ENCODE measurements around the gene FAM25C.
"Not testable (repeated sequence)": the region's sequence is repeated elsewhere in the genome, so short reads cannot be mapped to it uniquely, and the experiment has no call there.

FAM25C gene

GRCh38 chr10:47999691-48000090, at the start of gene FAM25C:
FAM25C (minus strand) TSS chr10:47999791; CDS start chr10:47999765, 26 bp downstream.
- not testable (repeated sequence) for H3K27me3 ChIP-seq (ENCODE audit: insufficient read depth, low read length); H3K79me2 ChIP-seq (ENCODE audit: control insufficient read depth, insufficient read depth, low read length, unreplicated experiment); H3K4me1 ChIP-seq (ENCODE audit: control insufficient read depth, insufficient read depth, low read length, unreplicated experiment); H3K4me3 ChIP-seq (ENCODE audit: low read depth, low read length); H2AFZ ChIP-seq (ENCODE audit: low read length, unreplicated experiment); H3K36me3 ChIP-seq (ENCODE audit: insufficient read depth, low read length); H3K27ac ChIP-seq (ENCODE audit: low read depth, low read length)

- not testable (repeated sequence) for H3K27ac ChIP-seq (ENCODE audit: low read depth, low read length); H2AFZ ChIP-seq (ENCODE audit: low read length, unreplicated experiment); H3K4me3 ChIP-seq (ENCODE audit: low read depth, low read length); H3K4me1 ChIP-seq (ENCODE audit: control insufficient read depth, insufficient read depth, low read length, unreplicated experiment); H3K36me3 ChIP-seq (ENCODE audit: insufficient read depth, low read length); H3K79me2 ChIP-seq (ENCODE audit: control insufficient read depth, insufficient read depth, low read length, unreplicated experiment); H3K27me3 ChIP-seq (ENCODE audit: insufficient read depth, low read length)
These were observed 45.0 kb upstream of the FAM25C start for GRCh38 chr10:48044557-48044956.

- not testable (repeated sequence) for H3K36me3 ChIP-seq (ENCODE audit: insufficient read depth, low read length); H3K4me3 ChIP-seq (ENCODE audit: low read depth, low read length); H3K27me3 ChIP-seq (ENCODE audit: insufficient read depth, low read length); H2AFZ ChIP-seq (ENCODE audit: low read length, unreplicated experiment); H3K27ac ChIP-seq (ENCODE audit: low read depth, low read length); H3K4me1 ChIP-seq (ENCODE audit: control insufficient read depth, insufficient read depth, low read length, unreplicated experiment); H3K79me2 ChIP-seq (ENCODE audit: control insufficient read depth, insufficient read depth, low read length, unreplicated experiment)
These were observed 31.8 kb upstream of the FAM25C start for GRCh38 chr10:48031390-48031789.

GRCh38 chr10:48002306-48002705, 2.7 kb upstream of the FAM25C start:
- H3K4me1 ChIP-seq (ENCODE audit: control insufficient read depth, insufficient read depth, low read length, unreplicated experiment); H3K79me2 ChIP-seq (ENCODE audit: control insufficient read depth, insufficient read depth, low read length, unreplicated experiment); H3K36me3 ChIP-seq (ENCODE audit: insufficient read depth, low read length); H3K27me3 ChIP-seq (ENCODE audit: insufficient read depth, low read length); H3K4me3 ChIP-seq (ENCODE audit: low read depth, low read length); H2AFZ ChIP-seq (ENCODE audit: low read length, unreplicated experiment); H3K27ac ChIP-seq (ENCODE audit: low read depth, low read length): not testable (repeated sequence)

GRCh38 chr10:47994045-47994444, 5.5 kb downstream of the FAM25C start:
- H3K79me2 ChIP-seq (ENCODE audit: control insufficient read depth, insufficient read depth, low read length, unreplicated experiment); H3K4me1 ChIP-seq (ENCODE audit: control insufficient read depth, insufficient read depth, low read length, unreplicated experiment); H3K27me3 ChIP-seq (ENCODE audit: insufficient read depth, low read length); H3K27ac ChIP-seq (ENCODE audit: low read depth, low read length); H3K36me3 ChIP-seq (ENCODE audit: insufficient read depth, low read length); H3K4me3 ChIP-seq (ENCODE audit: low read depth, low read length); H2AFZ ChIP-seq (ENCODE audit: low read length, unreplicated experiment): not testable (repeated sequence)

- not testable (repeated sequence) for H3K79me2 ChIP-seq (ENCODE audit: control insufficient read depth, insufficient read depth, low read length, unreplicated experiment); H3K36me3 ChIP-seq (ENCODE audit: insufficient read depth, low read length); H2AFZ ChIP-seq (ENCODE audit: low read length, unreplicated experiment); H3K4me1 ChIP-seq (ENCODE audit: control insufficient read depth, insufficient read depth, low read length, unreplicated experiment); H3K4me3 ChIP-seq (ENCODE audit: low read depth, low read length); H3K27ac ChIP-seq (ENCODE audit: low read depth, low read length); H3K27me3 ChIP-seq (ENCODE audit: insufficient read depth, low read length)
These were observed 7.0 kb downstream of the FAM25C start for GRCh38 chr10:47992560-47992959.

GRCh38 chr10:47991706-47992105, 7.9 kb downstream of the FAM25C start:
- H3K79me2 ChIP-seq (ENCODE audit: control insufficient read depth, insufficient read depth, low read length, unreplicated experiment); H3K36me3 ChIP-seq (ENCODE audit: insufficient read depth, low read length); H3K27me3 ChIP-seq (ENCODE audit: insufficient read depth, low read length); H3K4me3 ChIP-seq (ENCODE audit: low read depth, low read length); H3K4me1 ChIP-seq (ENCODE audit: control insufficient read depth, insufficient read depth, low read length, unreplicated experiment); H3K27ac ChIP-seq (ENCODE audit: low read depth, low read length); H2AFZ ChIP-seq (ENCODE audit: low read length, unreplicated experiment): not testable (repeated sequence)

- H3K27ac ChIP-seq (ENCODE audit: low read depth, low read length); H3K27me3 ChIP-seq (ENCODE audit: insufficient read depth, low read length); H3K36me3 ChIP-seq (ENCODE audit: insufficient read depth, low read length); H3K79me2 ChIP-seq (ENCODE audit: control insufficient read depth, insufficient read depth, low read length, unreplicated experiment); H2AFZ ChIP-seq (ENCODE audit: low read length, unreplicated experiment); H3K4me1 ChIP-seq (ENCODE audit: control insufficient read depth, insufficient read depth, low read length, unreplicated experiment); H3K4me3 ChIP-seq (ENCODE audit: low read depth, low read length): not testable (repeated sequence)
These were observed 9.5 kb downstream of the FAM25C start for GRCh38 chr10:47990097-47990496.

- not testable (repeated sequence) for H3K4me1 ChIP-seq (ENCODE audit: control insufficient read depth, insufficient read depth, low read length, unreplicated experiment); H3K27ac ChIP-seq (ENCODE audit: low read depth, low read length); H3K79me2 ChIP-seq (ENCODE audit: control insufficient read depth, insufficient read depth, low read length, unreplicated experiment); H3K27me3 ChIP-seq (ENCODE audit: insufficient read depth, low read length); H3K4me3 ChIP-seq (ENCODE audit: low read depth, low read length); H2AFZ ChIP-seq (ENCODE audit: low read length, unreplicated experiment); H3K36me3 ChIP-seq (ENCODE audit: insufficient read depth, low read length)
These were observed 10.0 kb downstream of the FAM25C start for GRCh38 chr10:47989542-47989950.

GRCh38 chr10:47988718-47989541, 10.7 kb downstream of the FAM25C start:
- not testable (repeated sequence) for H3K27me3 ChIP-seq (ENCODE audit: insufficient read depth, low read length); H3K4me1 ChIP-seq (ENCODE audit: control insufficient read depth, insufficient read depth, low read length, unreplicated experiment); H3K79me2 ChIP-seq (ENCODE audit: control insufficient read depth, insufficient read depth, low read length, unreplicated experiment); H3K4me3 ChIP-seq (ENCODE audit: low read depth, low read length); H3K27ac ChIP-seq (ENCODE audit: low read depth, low read length); H2AFZ ChIP-seq (ENCODE audit: low read length, unreplicated experiment); H3K36me3 ChIP-seq (ENCODE audit: insufficient read depth, low read length)

- H3K27me3 ChIP-seq (ENCODE audit: insufficient read depth, low read length); H3K27ac ChIP-seq (ENCODE audit: low read depth, low read length): not testable (repeated sequence)
These were observed 11.6 kb downstream of the FAM25C start for GRCh38 chr10:47987952-47988351.

More at GRCh38 chr10:47987952-47988351, 11.6 kb downstream of the FAM25C start:
- H3K36me3 ChIP-seq (ENCODE audit: insufficient read depth, low read length); H3K4me3 ChIP-seq (ENCODE audit: low read depth, low read length); H2AFZ ChIP-seq (ENCODE audit: low read length, unreplicated experiment); H3K4me1 ChIP-seq (ENCODE audit: control insufficient read depth, insufficient read depth, low read length, unreplicated experiment); H3K79me2 ChIP-seq (ENCODE audit: control insufficient read depth, insufficient read depth, low read length, unreplicated experiment): not testable (repeated sequence)

Data from ACC112 (cell line).